ENCODE data around the gene LOC128125822.

The LOC128125822 gene

GRCh38 chr6:63554782-63555181 is 17.5 kb upstream of the LOC128125822 start:
- no peak for DNase-seq (ENCODE audit: low read depth in 1 of 2, low spot score in 1 of 2)

GRCh38 chr6:63556369-63556768 is 15.9 kb upstream of the LOC128125822 start:
- DNase-seq (ENCODE audit: low read depth in 1 of 2, low spot score in 1 of 2), result no peak

- no peak for DNase-seq (ENCODE audit: low read depth in 1 of 2, low spot score in 1 of 2)
Observed at GRCh38 chr6:63558278-63558677, 14.0 kb upstream of the LOC128125822 start.

GRCh38 chr6:63560801-63561287 is 11.4 kb upstream of the LOC128125822 start:
- DNase-seq (ENCODE audit: low read depth in 1 of 2, low spot score in 1 of 2), result no peak

- DNase-seq (ENCODE audit: low read depth in 1 of 2, low spot score in 1 of 2), result no peak
Observed at GRCh38 chr6:63561288-63561687, 11.0 kb upstream of the LOC128125822 start.

DNA sequence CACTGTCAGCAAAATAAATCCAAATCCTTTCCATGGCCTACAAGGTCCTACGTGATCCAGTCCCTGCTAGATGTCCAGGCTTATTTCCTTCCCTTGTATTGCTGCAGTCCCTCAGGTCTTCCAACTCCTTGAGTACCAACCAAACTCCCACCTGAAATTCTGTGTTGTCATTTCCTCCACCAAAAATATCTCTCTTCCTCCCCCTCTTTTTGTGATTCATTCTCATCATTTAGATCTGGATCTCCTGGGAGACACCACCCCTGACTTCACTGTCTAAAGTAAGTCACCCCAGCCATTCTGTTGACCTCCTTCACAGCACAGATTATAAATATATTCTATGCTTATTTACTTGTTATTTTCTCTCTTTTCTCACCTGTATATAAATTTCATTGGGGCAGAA is 9.0 kb upstream of the LOC128125822 start:
- no peak for DNase-seq (ENCODE audit: low read depth in 1 of 2, low spot score in 1 of 2)

DNA sequence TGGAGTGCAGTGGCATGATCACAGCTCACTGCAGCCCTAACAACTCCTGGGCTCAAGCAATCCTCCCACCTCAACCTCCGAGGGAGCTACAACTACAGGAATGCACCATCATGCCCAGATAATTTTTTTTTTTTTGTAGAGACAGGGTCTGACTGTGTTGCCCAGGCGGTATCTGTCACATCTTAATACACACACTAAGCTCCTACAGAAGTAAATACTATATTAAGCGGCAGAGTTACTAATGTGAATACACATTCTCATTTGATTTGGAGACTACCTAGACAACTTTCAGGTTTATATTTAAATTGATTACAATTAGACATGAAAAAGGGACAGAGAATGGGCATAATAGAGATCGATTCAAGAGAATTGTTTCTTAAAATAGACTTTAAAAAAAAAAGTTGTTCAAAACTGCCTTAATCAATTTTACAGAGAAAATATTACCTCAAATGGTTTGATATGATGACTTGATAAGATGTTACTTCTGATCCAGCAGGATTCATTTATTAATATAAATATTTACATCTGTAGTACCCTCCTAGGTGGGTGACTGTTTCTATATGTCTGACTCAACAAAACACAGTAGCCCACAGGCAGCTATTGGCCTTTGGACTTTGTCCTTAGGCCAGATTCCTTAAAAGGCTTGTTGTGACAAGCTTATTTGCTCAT is 7.1 kb upstream of the LOC128125822 start:
- DNase-seq (ENCODE audit: low read depth in 1 of 2, low spot score in 1 of 2), result no peak

DNA sequence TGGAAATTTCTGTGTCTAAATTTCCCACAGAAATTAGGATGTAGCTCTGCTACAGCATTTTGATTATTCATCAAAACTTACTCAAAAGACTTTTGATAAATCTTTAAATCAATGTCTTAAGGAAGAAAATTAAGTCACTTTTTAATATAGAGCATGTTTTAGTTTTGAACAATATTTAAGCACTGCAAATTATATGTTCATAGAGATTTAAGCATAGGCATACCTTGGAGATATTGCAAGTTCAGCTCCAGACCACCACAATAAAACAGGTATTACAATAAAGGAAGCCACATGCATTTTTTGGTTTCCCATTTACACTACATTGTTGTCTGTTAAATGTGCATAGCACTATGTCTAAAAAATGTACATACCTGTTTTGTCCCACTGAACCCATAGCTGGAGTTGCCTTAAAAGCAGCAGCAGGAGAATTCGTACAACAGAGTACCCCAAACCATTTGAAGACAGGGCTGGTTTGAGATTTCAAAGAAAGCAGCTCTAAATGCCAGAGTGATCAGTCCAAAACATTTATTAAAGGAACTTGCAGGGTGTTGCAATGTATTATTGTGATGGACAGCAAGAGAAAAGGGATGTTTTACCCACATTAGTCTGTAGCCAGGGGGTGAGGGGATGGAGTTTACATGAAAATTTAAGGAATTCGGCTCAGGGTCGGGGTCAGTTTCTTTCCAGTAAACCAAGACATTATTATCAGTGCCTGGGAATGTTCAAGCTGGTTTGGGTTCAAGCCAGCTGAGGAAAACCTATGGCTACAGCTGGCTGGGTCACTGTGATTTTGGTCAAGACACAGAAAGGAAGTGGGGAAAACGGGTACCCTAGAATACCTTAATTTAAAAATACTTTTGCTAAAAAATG is 6.3 kb upstream of the LOC128125822 start:
- no peak for DNase-seq (ENCODE audit: low read depth in 1 of 2, low spot score in 1 of 2)

- DNase-seq (ENCODE audit: low read depth in 1 of 2, low spot score in 1 of 2), result no peak
Observed at GRCh38 chr6:63567966-63568365, 4.3 kb upstream of the LOC128125822 start.

GRCh38 chr6:63571361-63572043 is 778 bp upstream of the LOC128125822 start:
- DNase-seq (ENCODE audit: low read depth in 1 of 2, low spot score in 1 of 2), result peak in 1 of 2 donors; percentile 39

GRCh38 chr6:63572747-63573075 is 431 bp downstream of the LOC128125822 start:
- DNase-seq (ENCODE audit: low read depth in 1 of 2, low spot score in 1 of 2), result no peak

DNA sequence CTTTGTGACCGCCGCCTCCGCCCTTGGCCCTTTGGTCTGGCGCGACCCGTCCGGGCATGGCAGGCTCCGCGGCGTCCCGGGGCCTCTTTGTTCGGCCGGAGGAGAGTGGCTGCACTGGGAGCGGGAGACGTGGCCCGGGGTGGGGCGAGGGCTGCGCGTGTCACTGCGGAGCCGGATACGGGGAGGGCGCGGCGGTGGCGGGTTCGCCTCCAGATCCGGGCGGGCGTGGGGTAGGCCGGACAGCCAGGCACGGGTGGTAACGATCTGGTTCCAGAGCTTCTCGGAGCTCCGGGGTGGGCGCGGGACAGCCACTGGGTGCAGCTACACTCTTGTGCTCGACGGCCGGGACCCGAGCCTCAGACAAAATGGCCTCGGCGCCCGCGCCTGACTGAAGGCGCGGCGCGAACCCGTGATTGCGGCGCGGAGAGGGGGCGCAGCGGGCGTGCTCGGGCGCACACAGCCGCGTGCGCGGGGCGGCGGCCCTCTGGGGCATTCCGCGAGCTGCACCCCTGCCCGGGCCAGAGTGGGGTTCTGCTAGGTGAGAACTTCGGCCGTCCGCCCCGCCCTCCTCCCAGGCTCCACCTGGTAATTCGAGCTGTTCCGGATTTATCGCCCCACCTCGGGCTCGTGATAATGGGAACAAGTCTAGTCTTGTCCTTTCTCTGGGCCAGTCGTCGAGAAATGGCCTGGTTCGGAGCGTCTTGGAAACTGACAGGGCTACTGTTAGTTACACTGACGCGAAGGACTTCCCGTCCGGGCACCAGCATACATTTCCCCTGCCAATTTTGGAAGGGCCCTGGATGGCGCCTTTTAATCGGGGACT is 1.0 kb downstream of the LOC128125822 start:
- peak; percentile 43 to 55 for DNase-seq (ENCODE audit: low read depth in 1 of 2, low spot score in 1 of 2)

DNA sequence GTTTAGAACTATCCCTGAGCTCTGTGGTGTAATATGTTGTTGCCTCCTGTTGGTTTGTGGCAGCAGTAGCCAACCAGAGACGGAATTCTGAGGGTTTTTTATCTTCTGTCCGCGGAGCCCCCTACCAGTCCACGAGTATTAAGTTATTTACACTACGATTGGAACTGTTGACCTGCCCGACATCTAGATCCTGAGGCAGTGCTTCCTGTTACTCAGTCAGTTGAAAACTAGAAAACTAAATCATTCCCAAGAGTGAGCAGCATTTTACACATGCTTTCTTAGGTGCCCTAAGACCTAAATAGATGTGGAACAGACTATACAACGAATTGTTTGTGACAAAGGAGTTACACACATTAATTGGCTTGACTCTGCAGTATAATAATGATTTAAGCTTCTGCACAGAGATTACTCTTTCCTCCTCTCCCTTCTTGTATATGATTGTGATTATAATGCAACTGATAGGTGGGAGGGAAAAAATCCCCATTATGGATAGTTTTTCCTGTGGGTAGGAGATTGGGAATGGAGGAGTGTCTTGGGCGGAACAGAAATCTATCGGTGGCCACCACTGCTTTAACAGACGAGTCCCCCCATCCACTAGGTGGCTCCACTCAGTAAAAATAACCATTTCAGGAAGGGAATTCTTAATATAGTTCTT is 1.7 kb downstream of the LOC128125822 start:
- DNase-seq (ENCODE audit: low read depth in 1 of 2, low spot score in 1 of 2), result peak in 1 of 2 donors; percentile 33

GRCh38 chr6:63574554-63574900 is 2.2 kb downstream of the LOC128125822 start:
- DNase-seq (ENCODE audit: low read depth in 1 of 2, low spot score in 1 of 2), result no peak

- DNase-seq (ENCODE audit: low read depth in 1 of 2, low spot score in 1 of 2), result no peak
Observed at GRCh38 chr6:63576147-63576772, 4.0 kb downstream of the LOC128125822 start.

DNA sequence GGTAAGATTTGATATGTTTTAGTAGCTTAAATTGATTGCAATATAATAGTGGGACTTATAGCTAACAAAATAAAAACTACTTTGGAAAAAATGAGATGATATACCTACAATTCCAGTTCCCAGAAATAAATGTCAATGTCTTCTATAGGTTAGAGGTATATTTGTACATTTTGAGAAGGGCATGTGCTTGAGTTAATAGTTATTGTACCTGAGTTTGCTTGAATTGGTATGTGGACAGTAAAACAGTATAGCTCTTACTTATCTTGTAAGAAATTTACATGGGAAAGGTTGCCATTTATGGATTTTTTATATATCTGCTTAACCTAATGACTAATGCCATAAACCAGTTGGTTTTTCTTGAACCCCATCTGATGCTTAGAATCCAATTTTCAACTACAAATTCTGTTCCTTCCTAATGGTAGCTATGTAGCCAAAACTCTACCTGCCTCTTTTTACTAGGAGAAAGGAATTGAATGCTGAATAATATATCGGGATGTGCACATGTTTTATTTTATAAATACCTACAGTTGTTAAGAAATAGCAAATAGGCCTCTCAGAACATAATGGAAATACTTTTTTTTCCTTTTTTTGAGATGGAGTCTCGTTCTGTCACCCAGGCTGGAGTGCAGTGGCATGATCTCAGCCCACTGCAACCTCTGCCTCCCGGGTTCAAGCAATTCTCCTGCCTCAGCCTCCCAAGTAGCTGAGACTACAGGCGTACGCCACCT is 4.9 kb downstream of the LOC128125822 start:
- no peak for DNase-seq (ENCODE audit: low read depth in 1 of 2, low spot score in 1 of 2)

GRCh38 chr6:63578757-63579156 is 6.5 kb downstream of the LOC128125822 start:
- DNase-seq (ENCODE audit: low read depth in 1 of 2, low spot score in 1 of 2), result no peak

DNA sequence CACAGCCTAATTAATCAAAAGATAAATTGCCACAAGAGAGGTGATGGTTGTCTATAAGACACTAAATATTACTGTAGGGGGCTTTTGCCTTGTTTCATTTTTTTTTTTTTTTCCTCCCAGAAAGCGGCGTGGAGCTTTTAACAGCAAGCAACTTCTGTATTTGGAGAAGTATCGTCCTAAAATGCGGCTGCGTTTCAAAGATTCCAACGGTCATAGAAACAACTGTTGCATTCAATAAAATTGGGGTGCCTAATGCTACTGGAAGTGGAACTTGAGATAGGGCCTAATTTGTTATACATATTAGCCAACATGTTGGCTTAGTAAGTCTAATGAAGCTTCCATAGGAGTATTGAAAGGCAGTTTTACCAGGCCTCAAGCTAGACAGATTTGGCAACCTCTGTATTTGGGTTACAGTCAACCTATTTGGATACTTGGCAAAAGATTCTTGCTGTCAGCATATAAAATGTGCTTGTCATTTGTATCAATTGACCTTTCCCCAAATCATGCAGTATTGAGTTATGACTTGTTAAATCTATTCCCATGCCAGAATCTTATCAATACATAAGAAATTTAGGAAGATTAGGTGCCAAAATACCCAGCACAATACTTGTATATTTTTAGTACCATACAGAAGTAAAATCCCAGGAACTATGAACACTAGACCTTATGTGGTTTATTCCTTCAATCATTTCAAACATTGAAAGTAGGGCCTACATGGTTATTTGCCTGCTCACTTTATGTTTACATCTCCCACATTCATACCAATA is 7.8 kb downstream of the LOC128125822 start:
- DNase-seq (ENCODE audit: low read depth in 1 of 2, low spot score in 1 of 2), result no peak

GRCh38 chr6:63580704-63580961 is 8.4 kb downstream of the LOC128125822 start:
- DNase-seq (ENCODE audit: low read depth in 1 of 2, low spot score in 1 of 2), result no peak
